ENCODE measurements around the gene TP63.

The TP63 gene

DNA sequence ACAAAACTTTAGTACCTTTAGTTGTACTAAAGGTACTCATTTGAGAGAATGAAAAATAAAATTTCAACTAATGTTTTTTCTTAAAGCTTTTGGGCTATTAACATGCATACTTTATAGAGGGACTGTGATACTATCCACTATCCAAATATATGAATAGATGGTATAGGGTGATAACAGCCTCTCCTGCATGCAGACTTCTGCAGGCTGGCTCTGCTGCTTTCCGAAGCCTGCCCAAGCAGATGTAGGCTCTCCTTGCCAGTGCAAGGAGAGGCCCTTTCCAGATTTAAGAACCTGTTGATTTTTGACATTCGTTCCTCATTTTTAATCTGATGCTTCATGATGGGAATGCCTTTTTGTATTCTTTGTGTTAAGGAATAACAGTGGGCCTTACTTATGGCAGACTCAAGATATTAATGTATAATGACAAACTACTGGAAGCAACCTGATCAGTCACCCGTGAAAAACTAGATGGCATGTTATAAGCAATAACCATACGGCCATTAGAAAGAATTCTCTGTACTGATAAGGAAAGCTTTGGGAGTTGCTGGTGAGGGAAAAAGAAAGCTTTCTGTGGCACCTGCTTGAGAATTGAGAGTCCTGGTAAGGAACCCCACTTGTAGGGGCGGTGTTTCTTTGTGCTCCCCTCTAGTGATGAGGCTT, 181.7 kb downstream of the TP63 start:
- DNase-seq = no peak
- TF ChIP-seq, protein P1, sequence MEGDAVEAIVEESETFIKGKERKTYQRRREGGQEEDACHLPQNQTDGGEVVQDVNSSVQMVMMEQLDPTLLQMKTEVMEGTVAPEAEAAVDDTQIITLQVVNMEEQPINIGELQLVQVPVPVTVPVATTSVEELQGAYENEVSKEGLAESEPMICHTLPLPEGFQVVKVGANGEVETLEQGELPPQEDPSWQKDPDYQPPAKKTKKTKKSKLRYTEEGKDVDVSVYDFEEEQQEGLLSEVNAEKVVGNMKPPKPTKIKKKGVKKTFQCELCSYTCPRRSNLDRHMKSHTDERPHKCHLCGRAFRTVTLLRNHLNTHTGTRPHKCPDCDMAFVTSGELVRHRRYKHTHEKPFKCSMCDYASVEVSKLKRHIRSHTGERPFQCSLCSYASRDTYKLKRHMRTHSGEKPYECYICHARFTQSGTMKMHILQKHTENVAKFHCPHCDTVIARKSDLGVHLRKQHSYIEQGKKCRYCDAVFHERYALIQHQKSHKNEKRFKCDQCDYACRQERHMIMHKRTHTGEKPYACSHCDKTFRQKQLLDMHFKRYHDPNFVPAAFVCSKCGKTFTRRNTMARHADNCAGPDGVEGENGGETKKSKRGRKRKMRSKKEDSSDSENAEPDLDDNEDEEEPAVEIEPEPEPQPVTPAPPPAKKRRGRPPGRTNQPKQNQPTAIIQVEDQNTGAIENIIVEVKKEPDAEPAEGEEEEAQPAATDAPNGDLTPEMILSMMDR (IDR thresholded peaks at IDR 0.05; ENCODE audit: low read depth, low read length, missing control alignments) = no peak
- Histone ChIP-seq H3K27ac (no peak overlapping the region), H3K4me3 (ENCODE audit: low read depth, low read length) (no peak overlapping the region), H3K36me3 (replicated peaks) (no peaks in the 10 kb centered on the region), H3K27me3 (replicated peaks) (no peaks in the 10 kb centered on the region)
- in situ Hi-C loops (cut with HindIII; ENCODE audit: low pct_ligation_motif_present, low sequenced_read_pairs) = no loop called here

DNA sequence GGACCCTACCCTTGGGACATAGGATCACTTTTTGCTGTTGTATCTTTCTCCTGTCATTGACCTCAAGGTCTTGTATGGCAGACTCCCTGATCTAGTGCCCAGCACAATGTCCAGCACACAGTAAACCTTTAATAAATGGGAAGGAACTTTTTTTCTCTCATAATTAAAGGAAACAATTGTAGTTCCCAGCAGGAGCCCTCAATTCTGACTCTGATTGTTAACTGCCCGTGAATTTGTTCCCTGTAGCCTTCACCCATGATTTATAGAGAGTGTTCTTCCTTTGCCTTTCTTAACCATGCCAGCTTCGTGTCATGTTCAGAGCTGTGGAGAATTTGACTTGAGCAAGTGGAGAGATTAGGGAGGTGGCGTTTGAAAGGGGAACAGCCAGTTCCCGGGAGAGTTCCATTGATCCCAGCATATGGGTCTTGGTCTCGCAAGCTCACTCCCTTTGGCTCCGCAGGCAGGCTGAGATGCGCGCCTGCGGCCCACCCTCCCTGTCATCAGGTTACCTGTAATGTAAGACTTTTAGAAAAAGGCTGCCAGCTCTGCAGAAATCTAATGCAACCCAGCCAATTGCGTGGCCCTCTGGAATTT, 182.6 kb downstream of the TP63 start:
- DNase-seq = no peak
- in situ Hi-C loops (cut with HindIII; ENCODE audit: low pct_ligation_motif_present, low sequenced_read_pairs) = no loop called here
- TF ChIP-seq, protein P1 (IDR thresholded peaks at IDR 0.05; ENCODE audit: low read depth, low read length, missing control alignments) = no peak
- Histone ChIP-seq H3K36me3 (replicated peaks) (no peaks in the 10 kb centered on the region), H3K27me3 (replicated peaks) (no peaks in the 10 kb centered on the region), H3K4me3 (ENCODE audit: low read depth, low read length) (no peak overlapping the region), H3K27ac (no peak overlapping the region)

DNA sequence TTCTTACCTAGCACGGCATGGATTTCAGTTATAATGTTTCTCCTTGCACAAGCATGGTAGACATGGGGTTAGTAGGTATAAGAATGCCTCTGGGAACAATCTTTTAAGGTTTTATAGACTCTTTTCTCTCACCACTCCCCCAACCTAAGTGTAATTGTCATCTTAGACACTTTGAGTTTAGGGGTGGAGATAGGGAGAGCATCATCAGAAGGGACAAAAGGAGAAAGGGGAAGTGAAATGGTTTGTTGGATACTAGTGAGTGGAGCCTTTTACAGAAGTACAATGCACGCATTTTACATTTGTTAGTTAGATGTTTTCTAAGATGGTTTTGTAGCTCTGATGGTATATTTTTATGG, 189.2 kb downstream of the TP63 start:
- no peak overlapping the region for H3K27ac ChIP-seq

DNA sequence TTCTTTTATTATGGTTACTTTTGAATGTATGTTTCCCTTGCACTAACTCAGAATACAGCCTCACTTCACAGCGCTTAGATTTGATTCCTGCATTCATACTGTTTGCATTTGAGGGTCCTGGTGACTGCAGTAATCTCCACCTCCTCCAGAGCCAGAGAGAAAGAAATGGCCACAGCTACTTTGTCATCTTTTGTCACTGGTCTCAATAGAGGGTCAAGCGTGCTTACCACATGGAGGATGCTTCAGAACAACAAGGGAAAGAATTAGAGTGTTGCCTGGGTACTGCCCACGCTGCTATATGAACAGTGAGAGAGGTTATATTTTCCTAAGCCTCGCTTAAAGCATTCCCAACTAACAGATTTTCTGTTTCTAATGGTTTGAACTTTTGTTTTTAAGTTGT, 190.1 kb downstream of the TP63 start:
- no peak overlapping the region for H3K27ac ChIP-seq
- in situ Hi-C loops (cut with HindIII; ENCODE audit: low pct_ligation_motif_present, low sequenced_read_pairs) = no loop called here

More for the DNA sequence above, 189.2 kb downstream of the TP63 start:
- Histone ChIP-seq H3K4me3 (ENCODE audit: low read depth, low read length) (no peak overlapping the region), H3K27me3 (replicated peaks) (no peaks in the 10 kb centered on the region), H3K36me3 (replicated peaks) (no peaks in the 10 kb centered on the region)
- in situ Hi-C loops (cut with HindIII; ENCODE audit: low pct_ligation_motif_present, low sequenced_read_pairs) = no loop called here
- TF ChIP-seq, protein P1 (IDR thresholded peaks at IDR 0.05; ENCODE audit: low read depth, low read length, missing control alignments) = no peak
- no peak for DNase-seq

DNA sequence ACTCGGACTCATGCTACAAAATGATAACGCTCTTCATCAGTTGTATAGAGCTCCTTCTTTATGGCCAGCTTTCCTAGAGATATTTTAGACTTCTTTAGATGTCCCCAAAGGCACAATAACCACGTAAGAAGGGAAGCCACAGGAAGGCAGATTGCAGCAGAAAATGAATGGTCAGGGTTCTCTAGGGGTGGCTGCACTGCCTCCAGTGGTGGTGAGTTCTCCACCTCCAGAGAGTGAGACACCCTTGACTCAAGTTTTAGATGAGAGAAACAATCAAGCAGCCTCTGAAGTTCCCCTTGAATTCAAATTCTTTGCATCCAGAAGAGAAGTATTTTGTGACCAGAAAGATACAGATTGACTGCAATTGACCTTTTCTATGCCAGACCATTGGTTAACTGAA, 191.5 kb downstream of the TP63 start:
- Histone ChIP-seq H3K27ac (no peak overlapping the region), H3K4me3 (ENCODE audit: low read depth, low read length) (no peak overlapping the region), H3K36me3 (replicated peaks) (no peaks in the 10 kb centered on the region), H3K27me3 (replicated peaks) (no peaks in the 10 kb centered on the region)
- DNase-seq = no peak
- in situ Hi-C loops (cut with HindIII; ENCODE audit: low pct_ligation_motif_present, low sequenced_read_pairs) = no loop called here
- TF ChIP-seq, protein P1 (IDR thresholded peaks at IDR 0.05; ENCODE audit: low read depth, low read length, missing control alignments) = peak; percentile 49

More for the DNA sequence above, 190.1 kb downstream of the TP63 start:
- no peaks in the 10 kb centered on the region for H3K27me3 ChIP-seq (replicated peaks)
- H3K4me3 ChIP-seq (ENCODE audit: low read depth, low read length) = no peak overlapping the region
- DNase-seq = no peak
- no peaks in the 10 kb centered on the region for H3K36me3 ChIP-seq (replicated peaks)
- TF ChIP-seq, protein P1 (IDR thresholded peaks at IDR 0.05; ENCODE audit: low read depth, low read length, missing control alignments) = no peak
